GM19023 (cell line): ENCODE results near the gene GCNT2.
"Not testable (repeated sequence)": the region's sequence is repeated elsewhere in the genome, so short reads cannot be mapped to it uniquely, and the experiment has no call there.

Experiments
- ATAC-seq: cut with Tn5 transposase; IDR thresholded peaks from one replicate; pipeline ENCODE4 v1.9.1; 2021; ENCODE audit warnings: mild to moderate bottlenecking, moderate library complexity; ENCODE audit not compliant: unreplicated experiment

The GCNT2 gene

DNA sequence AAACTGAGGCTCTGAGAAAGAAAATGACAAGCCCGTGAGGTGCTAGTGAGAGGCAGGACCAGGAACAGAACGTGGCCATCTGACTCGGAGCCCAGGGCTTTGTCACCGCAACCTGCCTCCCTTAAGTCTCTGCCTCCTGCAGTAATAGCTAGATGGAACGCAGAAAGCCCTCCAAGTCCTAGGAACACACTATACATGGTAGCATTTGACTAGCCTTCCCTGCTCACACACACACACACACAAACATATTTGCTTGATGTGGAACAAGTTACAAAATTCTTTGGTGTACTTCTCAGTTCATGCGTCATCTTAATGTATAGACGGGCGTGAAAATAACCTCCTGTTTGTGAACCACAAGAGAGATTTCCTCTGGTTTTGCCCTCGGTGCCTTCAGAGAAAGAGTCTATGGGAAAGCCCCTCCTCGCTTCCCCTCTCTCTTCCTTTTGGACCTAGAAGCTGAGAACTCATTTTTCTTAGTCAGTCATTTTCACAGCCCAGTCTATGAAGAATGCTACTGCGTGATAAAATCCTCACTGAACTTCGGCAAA, 134.4 kb downstream of the GCNT2 start:
- ATAC-seq: no peak

DNA sequence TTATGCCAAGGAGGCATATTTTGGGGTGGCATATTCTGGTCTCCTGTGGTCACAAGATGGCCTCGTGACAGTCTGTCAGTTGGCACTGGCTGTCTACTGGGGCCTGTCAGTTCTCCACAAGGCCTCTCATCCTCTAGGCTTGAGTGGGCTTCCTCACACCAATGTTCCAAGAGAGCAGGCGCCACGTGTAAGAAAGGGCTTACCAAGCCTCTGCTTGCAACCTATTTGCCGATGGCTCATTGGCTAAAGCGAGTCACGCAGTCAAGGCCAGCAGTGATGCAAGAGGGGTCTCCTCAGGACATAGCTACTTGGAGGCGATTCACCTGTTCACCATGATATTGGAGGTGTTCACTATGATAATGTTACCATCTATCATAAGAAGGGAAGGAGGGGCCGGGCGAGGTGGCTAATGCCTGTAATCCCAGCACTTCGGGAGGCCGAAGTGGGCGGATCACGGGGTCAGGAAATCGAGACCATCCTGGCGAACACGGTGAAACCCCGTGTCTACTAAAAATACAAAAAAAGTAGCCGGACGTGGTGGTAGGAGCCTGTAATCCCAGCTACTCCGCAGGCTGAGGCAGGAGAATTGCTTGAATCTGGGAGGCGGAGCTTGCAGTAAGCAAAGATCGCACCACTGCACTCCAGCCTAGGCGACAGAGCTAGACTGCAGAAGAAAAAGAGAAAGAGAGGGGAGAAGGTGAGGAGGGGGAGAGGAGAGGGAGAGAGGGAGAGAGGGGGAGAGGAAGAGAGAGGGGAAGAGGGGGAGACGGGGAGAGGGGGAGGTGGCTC, 138.0 kb downstream of the GCNT2 start:
- ATAC-seq: no peak

DNA sequence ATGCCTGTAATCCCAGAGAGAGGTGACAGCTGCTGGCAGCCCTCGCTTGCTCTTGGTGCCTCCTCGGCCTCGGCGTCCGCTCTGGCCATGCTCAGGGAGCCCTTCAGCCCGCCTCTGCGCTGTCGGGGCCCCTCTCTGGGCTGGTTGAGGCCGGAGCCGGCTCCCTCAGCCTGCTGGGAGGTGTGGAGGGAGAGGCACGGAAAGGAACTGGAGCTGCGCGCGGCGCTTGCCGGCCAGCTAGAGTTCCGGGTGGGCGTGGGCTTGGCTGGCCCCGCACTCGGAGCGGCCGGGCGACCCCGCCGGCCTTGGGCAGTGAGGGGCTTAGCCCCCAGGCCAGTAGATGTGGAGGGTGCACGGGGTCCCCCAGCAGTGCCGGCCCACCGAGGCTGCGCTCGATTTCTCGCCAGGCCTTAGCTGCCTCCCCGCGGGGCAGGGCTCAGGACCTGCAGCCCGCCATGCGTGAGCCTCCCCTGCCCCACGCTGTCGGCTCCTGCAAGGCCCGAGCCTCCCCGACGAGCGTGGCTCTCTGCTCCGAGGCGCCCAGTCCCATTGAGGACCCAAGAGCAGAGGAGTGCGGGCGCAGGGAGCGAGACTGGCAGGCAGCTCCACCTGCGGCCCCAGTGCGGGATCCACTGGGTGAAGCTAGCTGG, 138.7 kb downstream of the GCNT2 start:
- ATAC-seq: no peak

DNA sequence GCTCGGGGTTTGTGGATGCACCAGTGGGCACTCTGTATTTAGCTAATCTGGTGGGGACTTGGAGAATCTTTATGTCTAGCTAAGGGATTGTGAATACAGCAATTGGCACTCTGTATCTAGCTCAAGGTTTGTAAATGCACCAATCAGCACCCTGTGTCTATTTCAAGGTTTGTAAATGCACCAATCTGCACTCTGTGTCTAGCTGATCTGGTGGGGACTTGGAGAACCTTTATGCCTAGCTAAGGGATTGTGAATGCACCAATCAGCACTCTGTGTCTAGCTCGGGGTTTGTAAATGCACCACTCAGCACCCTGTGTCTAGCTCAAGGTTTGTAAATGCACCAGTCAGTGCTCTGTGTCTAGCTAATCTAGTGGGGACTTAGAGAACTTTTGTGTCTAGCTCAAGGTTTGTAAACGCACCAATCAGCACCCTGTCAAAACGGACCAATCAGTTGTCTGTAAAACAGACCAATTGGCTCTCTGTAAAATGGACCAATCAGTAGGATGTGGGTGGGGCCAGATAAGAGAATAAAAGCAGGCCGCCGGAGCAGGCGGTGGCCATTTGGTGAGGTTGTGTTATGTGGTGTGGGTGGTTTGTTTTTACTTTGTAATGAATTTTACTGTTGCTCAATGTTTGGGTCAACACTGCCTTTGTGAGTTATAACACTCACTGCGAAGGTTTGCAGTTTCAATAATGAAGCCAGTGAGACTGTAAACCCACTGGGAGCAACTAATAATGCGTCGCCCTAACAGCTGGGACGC, 139.5 kb downstream of the GCNT2 start:
- not testable (repeated sequence) for ATAC-seq

DNA sequence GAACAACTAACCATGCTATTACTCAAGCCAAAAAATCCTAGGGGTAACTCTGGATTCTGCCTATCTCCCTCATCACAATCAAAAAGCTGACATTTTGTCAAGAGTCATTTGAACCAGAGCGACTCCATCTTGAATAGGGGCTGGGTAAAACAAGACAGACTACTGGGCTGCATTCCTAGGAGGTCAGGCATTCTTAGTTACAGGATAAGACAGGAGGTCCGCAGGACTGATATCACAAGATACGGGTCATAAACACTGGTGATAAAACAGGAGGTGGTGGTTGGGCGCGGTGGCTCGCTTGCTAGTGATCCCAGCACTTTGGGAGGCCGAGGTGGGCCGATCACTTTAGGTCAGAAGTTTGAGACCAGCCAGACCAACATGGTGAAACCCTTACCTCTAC, 141.1 kb downstream of the GCNT2 start:
- no peak for ATAC-seq

DNA sequence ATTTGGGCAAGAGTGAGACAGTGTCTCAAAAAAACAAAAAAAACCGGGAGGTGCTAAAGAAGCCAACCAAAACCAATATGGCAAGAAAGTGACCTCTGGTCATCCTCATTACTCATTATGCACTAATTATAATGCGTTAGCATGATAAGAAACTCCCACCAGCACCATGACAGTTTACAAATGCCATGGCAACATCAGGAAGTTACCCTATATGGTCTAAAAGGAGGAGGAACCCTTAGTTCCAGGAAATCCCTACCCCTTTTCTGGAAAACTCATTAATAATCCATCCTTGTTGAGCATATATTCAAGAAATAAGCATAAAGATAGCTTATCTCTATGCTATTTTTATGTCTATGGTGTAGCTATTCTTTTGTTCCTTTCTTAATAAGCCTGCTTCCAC, 141.6 kb downstream of the GCNT2 start:
- ATAC-seq: no peak

DNA sequence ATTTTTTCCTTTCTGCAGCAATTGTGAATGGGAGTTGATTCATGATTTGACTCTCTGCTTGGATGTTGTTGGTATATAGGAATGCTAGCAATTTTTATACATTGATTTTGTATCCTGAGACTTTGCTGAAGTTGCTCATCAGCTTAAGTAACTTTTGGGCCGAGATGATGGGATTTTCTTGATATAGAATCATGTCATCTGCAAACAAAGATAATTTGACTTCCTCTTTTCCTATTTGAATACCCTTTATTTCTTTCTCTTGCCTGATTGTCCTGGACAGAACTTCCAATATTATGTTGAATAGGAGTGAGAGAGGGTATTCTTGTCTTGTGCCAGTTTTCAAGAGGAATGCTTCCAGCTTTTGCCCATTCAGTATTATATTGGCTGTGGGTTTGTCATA, 144.4 kb downstream of the GCNT2 start:
- not testable (repeated sequence) for ATAC-seq

DNA sequence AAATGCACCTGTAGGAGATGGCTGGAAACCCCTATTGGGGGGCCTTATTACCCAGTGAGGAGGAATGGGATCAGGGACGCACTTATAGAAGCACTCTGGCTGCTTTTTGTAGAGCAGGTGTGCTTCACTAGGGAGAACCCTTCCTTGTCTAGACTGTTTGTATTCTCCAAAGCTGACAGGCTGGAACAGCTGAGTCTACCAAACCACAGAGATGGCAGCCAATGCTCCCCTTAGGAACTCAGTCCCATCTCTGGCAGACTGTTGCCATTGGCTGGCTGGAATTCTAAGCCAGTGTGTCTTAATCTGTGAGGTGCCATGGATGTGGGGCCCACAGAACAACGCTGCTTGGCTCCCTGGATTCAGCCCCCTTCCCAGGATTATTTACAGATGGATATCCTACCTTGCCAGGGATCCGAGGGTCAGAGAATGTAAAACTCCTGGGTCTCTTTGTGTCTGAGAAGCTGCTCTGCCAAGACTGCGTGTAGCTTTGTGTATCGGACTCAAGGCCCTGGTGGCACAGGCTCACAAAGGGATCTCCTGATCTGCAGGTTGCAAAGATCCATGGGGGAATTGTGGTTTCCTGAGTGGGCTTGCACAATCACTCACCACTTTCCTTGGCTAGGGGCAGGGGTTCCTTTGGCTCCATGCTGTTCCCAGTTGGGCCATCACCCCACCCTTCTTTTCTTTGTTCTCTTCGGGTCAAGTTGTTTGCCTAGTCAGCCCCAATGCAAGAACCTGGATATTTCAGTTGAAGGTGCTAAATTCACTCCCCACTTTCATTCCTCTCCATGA, 147.2 kb downstream of the GCNT2 start:
- no peak for ATAC-seq

DNA sequence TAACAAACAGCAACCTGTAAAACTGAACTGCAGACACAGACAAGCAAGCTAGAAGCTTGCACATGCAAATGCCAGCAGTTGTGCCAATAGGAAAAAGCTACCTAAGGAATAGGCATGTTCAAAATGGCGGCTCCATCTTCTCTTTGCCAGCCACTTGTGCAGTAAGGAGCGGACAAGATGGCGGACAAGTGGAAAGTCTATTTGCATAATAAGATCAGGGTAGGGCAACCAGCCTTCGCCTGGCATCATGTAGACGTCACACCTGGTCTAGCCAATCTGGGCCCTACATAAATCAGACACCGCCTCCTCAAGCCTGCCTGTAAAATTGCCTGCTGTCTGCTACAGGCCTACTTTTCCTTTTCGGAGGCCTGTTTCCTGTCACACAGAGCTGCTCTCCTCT, 155.3 kb downstream of the GCNT2 start:
- no peak for ATAC-seq

DNA sequence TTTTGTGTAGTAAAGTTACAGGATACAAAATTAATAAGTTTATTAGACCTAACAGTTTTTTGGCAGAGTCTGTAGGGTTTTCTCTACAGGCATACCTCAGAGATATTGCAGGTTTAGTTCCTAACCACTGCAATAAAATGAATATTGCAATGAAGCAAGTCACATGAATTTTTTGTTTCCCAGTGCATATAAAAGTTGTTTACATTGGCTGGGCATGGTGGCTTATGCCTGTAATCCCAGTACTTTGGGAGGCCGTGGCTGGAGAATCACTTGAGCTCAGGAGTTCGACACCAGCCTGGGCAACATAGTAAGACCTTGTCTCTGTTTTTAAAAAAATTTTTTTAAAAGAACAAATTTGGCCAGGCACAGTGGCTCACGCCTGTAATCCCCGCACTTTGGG, 157.3 kb downstream of the GCNT2 start:
- ATAC-seq: no peak
